HEK293 (cell line): ENCODE data around the gene NAIF1.

ENCODE experiments used
- CTCF ChIA-PET: fragments of 350-600 bp; formaldehyde crosslinking; extraction: SDS; loops from one replicate; lab custom pipeline; 2021; ENCODE audit warnings: antibody characterized with exemption; lab: Yijun Ruan, JAX
- POLR2A ChIA-PET: fragments of 300-600 bp; formaldehyde crosslinking; extraction: SDS; loops from one replicate; lab custom pipeline; 2020; ENCODE audit warnings: antibody characterized with exemption, inconsistent platforms; lab: Yijun Ruan, JAX
- H3K27ac ChIP-seq: fragments of 200-500 bp; sonication (Bioruptor generic); 2 replicates; pipeline ENCODE4 v1.5.1; 2014; ENCODE audit warnings: low read depth, low read length, control low read depth, inconsistent platforms; ENCODE audit errors: extremely low read depth
- H3K36me3 ChIP-seq, 2 experiments: fragments of 200-500 bp in 1 of 2; sonication (Bioruptor generic) in 1 of 2; 1 replicate in 1 of 2; 2 replicates in 1 of 2; pipeline ENCODE4 v1.5.1; 2014 to 2017; ENCODE audit warnings: inconsistent platforms in 2 of 2, low read length in 2 of 2; ENCODE audit not compliant: control insufficient read depth in 2 of 2, insufficient read depth in 1 of 2
- H3K4me1 ChIP-seq: fragments of 200-500 bp; sonication (Bioruptor generic); 2 replicates; pipeline ENCODE4 v1.5.1; 2014; ENCODE audit warnings: mild to moderate bottlenecking, low read length, inconsistent platforms; ENCODE audit not compliant: control insufficient read depth, insufficient read depth
- H3K4me3 ChIP-seq: 2 replicates; pipeline ENCODE4 v1.5.1; 2011; ENCODE audit warnings: low read depth, mild to moderate bottlenecking, control low read depth, low read length, moderate library complexity
- H3K9me3 ChIP-seq: fragments of 200-500 bp; sonication (Bioruptor generic); 2 replicates; pipeline ENCODE4 v1.5.1; 2014; ENCODE audit warnings: low read depth, low read length, inconsistent platforms; ENCODE audit not compliant: control insufficient read depth, insufficient read depth
- BCL11B ChIP-seq: fragments of 450-650 bp; formaldehyde crosslinking; IDR thresholded peaks from 2 replicates; pipeline ENCODE4 v1.5.1; 2016; ENCODE audit warnings: low read depth, missing biosample characterization, missing genetic modification characterization
- KLF1 ChIP-seq: fragments of 450-650 bp; formaldehyde crosslinking; IDR thresholded peaks from 2 replicates; pipeline ENCODE4 v1.5.1; 2016; ENCODE audit warnings: missing biosample characterization, missing genetic modification characterization
- KLF9 ChIP-seq: fragments of 450-650 bp; formaldehyde crosslinking; IDR thresholded peaks from 2 replicates; pipeline ENCODE4 v1.5.1; 2016; ENCODE audit warnings: missing biosample characterization, missing genetic modification characterization, low read depth
- ZNF174 ChIP-seq: fragments of 450-650 bp; formaldehyde crosslinking; IDR thresholded peaks from 2 replicates; pipeline ENCODE4 v1.5.0; 2017; ENCODE audit warnings: missing biosample characterization, mild to moderate bottlenecking, missing genetic modification characterization
- ZNF19 ChIP-seq: fragments of 450-650 bp; formaldehyde crosslinking; IDR thresholded peaks from 2 replicates; pipeline ENCODE4; 2016; ENCODE audit warnings: missing biosample characterization, missing genetic modification characterization, low read depth
- ZNF214 ChIP-seq: fragments of 450-650 bp; formaldehyde crosslinking; IDR thresholded peaks from 2 replicates; pipeline ENCODE4 v1.5.1; 2017; ENCODE audit warnings: missing biosample characterization, mild to moderate bottlenecking, missing genetic modification characterization, borderline replicate concordance
- ZNF335 ChIP-seq: fragments of 450-650 bp; formaldehyde crosslinking; conservative IDR thresholded peaks from 2 replicates; pipeline ENCODE4 v1.5.1; 2016; ENCODE audit warnings: missing biosample characterization, missing genetic modification characterization
- ZNF354C ChIP-seq: fragments of 450-650 bp; formaldehyde crosslinking; IDR thresholded peaks from 2 replicates; pipeline ENCODE4 v1.5.1; 2016; ENCODE audit warnings: missing biosample characterization, missing genetic modification characterization, low read depth, borderline replicate concordance
- ZNF423 ChIP-seq: fragments of 450-650 bp; formaldehyde crosslinking; IDR thresholded peaks from 2 replicates; pipeline ENCODE4 v1.5.1; 2016; ENCODE audit warnings: missing biosample characterization, missing genetic modification characterization
- ZNF530 ChIP-seq: fragments of 450-650 bp; formaldehyde crosslinking; IDR thresholded peaks from 2 replicates; pipeline ENCODE4 v1.5.1; 2016; ENCODE audit warnings: low read depth, missing biosample characterization, missing genetic modification characterization
- ZNF571 ChIP-seq: fragments of 450-650 bp; formaldehyde crosslinking; IDR thresholded peaks from 2 replicates; pipeline ENCODE4 v1.5.0; 2017; ENCODE audit warnings: missing biosample characterization, missing genetic modification characterization
- TF ChIP-seq, protein P1 (sequence below): fragments of 450-650 bp; formaldehyde crosslinking; IDR thresholded peaks from 2 replicates; pipeline ENCODE4 v1.5.1; 2016; ENCODE audit warnings: missing biosample characterization, missing genetic modification characterization
- TF ChIP-seq, protein P2 (sequence below): fragments of 450-650 bp; formaldehyde crosslinking; IDR thresholded peaks from 2 replicates; pipeline ENCODE4 v1.5.1; 2016; ENCODE audit warnings: missing biosample characterization, missing genetic modification characterization
- TF ChIP-seq, protein P3 (sequence below): fragments of 450-650 bp; formaldehyde crosslinking; IDR thresholded peaks from 2 replicates; pipeline ENCODE4 v1.5.1; 2016; ENCODE audit warnings: missing biosample characterization, missing genetic modification characterization
- TF ChIP-seq, protein P4 (sequence below): fragments of 450-650 bp; formaldehyde crosslinking; IDR thresholded peaks from 2 replicates; pipeline ENCODE4 v1.5.0; 2017; ENCODE audit warnings: missing biosample characterization, missing genetic modification characterization, borderline replicate concordance

Gene NAIF1

DNA sequence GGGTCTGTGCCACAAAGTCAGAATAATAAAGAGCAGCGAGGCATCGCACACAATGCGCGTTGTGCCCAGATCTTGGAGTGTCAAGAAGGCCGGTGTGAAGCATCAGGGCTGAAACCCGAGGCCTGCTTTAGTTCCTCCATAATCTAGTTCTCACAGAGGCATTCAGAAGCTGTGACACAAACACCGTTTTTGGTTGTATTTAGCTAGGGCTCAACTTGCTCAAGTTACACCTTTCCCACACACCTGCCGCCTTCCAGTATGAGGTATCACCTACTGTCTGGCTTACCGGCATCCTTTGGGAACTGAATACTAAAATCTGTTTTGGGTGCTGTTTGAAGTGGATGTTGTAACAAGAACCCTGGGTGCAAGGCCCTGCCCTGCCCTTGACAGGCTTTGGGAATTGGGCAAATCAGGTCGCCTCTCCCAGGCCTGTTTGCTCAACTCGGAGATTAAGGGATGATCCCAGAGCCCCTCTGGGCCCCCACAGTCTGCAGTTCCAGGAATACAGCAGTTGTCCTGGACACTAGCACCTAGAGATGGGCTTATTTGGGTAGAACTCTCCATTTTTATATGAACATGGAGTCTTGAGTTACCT lies 27.9 kb upstream of the NAIF1 start:
- H3K9me3 ChIP-seq = no peaks in the 10 kb centered on the region
- H3K4me1 ChIP-seq = 0 out of 2 replicates have a peak, but pooled peaks cover 4% of the 10 kb centered on the region
- H3K4me3 ChIP-seq = no peak overlapping the region
- ChIA-PET POLR2A (interaction anchor here (1.5 to 2.2 kb wide), 2 partner anchors 12 to 28 kb away, joined by 4 to 9 read pairs; partner anchors contain the start of gene NAIF1), CTCF (interaction anchor here (0.7 to 2.8 kb wide), 8 partner anchors 9 to 152 kb away, joined by 3 to 18 read pairs (median 6); no protein-coding TSS in a partner anchor)
- H3K36me3 ChIP-seq = no peaks in the 10 kb centered on the region
- TF ChIP-seq BCL11B (tag by site-specific recombination) (no peak), ZNF335 (tag by site-specific recombination) (no peak), ZNF530 (no peak), ZNF423 (tag by site-specific recombination) (no peak), ZNF19 (no peak), ZNF571 (tag by site-specific recombination) (no peak), ZNF214 (tag by site-specific recombination) (no peak), ZNF354C (tag by site-specific recombination) (no peak), ZNF174 (tag by site-specific recombination) (no peak), KLF9 (tag by site-specific recombination) (no peak), KLF1 (tag by site-specific recombination) (no peak)
- TF ChIP-seq, protein P1, sequence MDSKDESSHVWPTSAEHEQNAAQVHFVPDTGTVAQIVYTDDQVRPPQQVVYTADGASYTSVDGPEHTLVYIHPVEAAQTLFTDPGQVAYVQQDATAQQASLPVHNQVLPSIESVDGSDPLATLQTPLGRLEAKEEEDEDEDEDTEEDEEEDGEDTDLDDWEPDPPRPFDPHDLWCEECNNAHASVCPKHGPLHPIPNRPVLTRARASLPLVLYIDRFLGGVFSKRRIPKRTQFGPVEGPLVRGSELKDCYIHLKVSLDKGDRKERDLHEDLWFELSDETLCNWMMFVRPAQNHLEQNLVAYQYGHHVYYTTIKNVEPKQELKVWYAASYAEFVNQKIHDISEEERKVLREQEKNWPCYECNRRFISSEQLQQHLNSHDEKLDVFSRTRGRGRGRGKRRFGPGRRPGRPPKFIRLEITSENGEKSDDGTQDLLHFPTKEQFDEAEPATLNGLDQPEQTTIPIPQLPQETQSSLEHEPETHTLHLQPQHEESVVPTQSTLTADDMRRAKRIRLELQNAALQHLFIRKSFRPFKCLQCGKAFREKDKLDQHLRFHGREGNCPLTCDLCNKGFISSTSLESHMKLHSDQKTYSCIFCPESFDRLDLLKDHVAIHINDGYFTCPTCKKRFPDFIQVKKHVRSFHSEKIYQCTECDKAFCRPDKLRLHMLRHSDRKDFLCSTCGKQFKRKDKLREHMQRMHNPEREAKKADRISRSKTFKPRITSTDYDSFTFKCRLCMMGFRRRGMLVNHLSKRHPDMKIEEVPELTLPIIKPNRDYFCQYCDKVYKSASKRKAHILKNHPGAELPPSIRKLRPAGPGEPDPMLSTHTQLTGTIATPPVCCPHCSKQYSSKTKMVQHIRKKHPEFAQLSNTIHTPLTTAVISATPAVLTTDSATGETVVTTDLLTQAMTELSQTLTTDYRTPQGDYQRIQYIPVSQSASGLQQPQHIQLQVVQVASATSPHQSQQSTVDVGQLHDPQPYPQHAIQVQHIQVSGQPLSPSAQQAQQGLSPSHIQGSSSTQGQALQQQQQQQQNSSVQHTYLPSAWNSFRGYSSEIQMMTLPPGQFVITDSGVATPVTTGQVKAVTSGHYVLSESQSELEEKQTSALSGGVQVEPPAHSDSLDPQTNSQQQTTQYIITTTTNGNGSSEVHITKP = no peak
- TF ChIP-seq, protein P2, sequence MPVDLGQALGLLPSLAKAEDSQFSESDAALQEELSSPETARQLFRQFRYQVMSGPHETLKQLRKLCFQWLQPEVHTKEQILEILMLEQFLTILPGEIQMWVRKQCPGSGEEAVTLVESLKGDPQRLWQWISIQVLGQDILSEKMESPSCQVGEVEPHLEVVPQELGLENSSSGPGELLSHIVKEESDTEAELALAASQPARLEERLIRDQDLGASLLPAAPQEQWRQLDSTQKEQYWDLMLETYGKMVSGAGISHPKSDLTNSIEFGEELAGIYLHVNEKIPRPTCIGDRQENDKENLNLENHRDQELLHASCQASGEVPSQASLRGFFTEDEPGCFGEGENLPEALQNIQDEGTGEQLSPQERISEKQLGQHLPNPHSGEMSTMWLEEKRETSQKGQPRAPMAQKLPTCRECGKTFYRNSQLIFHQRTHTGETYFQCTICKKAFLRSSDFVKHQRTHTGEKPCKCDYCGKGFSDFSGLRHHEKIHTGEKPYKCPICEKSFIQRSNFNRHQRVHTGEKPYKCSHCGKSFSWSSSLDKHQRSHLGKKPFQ = no peak
- TF ChIP-seq, protein P3, sequence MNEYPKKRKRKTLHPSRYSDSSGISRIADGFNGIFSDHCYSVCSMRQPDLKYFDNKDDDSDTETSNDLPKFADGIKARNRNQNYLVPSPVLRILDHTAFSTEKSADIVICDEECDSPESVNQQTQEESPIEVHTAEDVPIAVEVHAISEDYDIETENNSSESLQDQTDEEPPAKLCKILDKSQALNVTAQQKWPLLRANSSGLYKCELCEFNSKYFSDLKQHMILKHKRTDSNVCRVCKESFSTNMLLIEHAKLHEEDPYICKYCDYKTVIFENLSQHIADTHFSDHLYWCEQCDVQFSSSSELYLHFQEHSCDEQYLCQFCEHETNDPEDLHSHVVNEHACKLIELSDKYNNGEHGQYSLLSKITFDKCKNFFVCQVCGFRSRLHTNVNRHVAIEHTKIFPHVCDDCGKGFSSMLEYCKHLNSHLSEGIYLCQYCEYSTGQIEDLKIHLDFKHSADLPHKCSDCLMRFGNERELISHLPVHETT = no peak
- TF ChIP-seq, protein P4, sequence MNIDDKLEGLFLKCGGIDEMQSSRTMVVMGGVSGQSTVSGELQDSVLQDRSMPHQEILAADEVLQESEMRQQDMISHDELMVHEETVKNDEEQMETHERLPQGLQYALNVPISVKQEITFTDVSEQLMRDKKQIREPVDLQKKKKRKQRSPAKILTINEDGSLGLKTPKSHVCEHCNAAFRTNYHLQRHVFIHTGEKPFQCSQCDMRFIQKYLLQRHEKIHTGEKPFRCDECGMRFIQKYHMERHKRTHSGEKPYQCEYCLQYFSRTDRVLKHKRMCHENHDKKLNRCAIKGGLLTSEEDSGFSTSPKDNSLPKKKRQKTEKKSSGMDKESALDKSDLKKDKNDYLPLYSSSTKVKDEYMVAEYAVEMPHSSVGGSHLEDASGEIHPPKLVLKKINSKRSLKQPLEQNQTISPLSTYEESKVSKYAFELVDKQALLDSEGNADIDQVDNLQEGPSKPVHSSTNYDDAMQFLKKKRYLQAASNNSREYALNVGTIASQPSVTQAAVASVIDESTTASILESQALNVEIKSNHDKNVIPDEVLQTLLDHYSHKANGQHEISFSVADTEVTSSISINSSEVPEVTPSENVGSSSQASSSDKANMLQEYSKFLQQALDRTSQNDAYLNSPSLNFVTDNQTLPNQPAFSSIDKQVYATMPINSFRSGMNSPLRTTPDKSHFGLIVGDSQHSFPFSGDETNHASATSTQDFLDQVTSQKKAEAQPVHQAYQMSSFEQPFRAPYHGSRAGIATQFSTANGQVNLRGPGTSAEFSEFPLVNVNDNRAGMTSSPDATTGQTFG (tag by site-specific recombination) = no peak
- no peak overlapping the region for H3K27ac ChIP-seq
